Measurements from ENCODE around the gene MARCHF10.

- no peak for TF ChIP-seq EZH2 (IDR thresholded peaks at IDR 0.05; ENCODE audit: insufficient read depth, poor library complexity, severe bottlenecking)
- TF ChIP-seq EZH2phosphoT487 (IDR thresholded peaks at IDR 0.05; ENCODE audit: insufficient read depth, low read depth) = no peak
These were observed 33.8 kb downstream of the MARCHF10 start for GRCh38 chr17:62774338-62774737.
